Loucy (cell line): Measurements from ENCODE around the gene SPATA31E1.

ENCODE experiments used
- H2AFZ ChIP-seq: fragments of 200-600 bp; sonication (generic); 2 replicates; pipeline ENCODE4 v1.6.0; 2016; ENCODE audit warnings: antibody characterized with exemption, mild to moderate bottlenecking, low read length, moderate library complexity
- H3F3A ChIP-seq: fragments of 200-600 bp; 2 replicates; pipeline ENCODE4 v1.6.0; 2016; ENCODE audit warnings: antibody characterized with exemption, low read depth, mild to moderate bottlenecking
- H3K27me3 ChIP-seq: fragments of 200-600 bp; sonication (generic); 2 replicates; pipeline ENCODE4 v1.6.1; 2014; ENCODE audit warnings: low read length, mild to moderate bottlenecking; ENCODE audit not compliant: insufficient read depth, poor library complexity, severe bottlenecking
- H3K36me3 ChIP-seq: fragments of 200-600 bp; sonication (generic); 2 replicates; pipeline ENCODE4 v1.6.1; 2016; ENCODE audit warnings: low read length; ENCODE audit not compliant: insufficient read depth
- H3K4me1 ChIP-seq: fragments of 200-600 bp; sonication (generic); 2 replicates; pipeline ENCODE4 v1.5.1; 2014; ENCODE audit warnings: low read length, mild to moderate bottlenecking; ENCODE audit not compliant: insufficient read depth, poor library complexity, severe bottlenecking
- H3K4me2 ChIP-seq: fragments of 200-600 bp; sonication (generic); 2 replicates; pipeline ENCODE4 v1.6.0; 2014; ENCODE audit warnings: antibody characterized with exemption, low read length, low read depth, mild to moderate bottlenecking; ENCODE audit not compliant: poor library complexity, severe bottlenecking
- H3K4me3 ChIP-seq: fragments of 200-600 bp; sonication (generic); 2 replicates; pipeline ENCODE4 v1.5.1; 2014; ENCODE audit warnings: low read length, mild to moderate bottlenecking, mixed read lengths; ENCODE audit not compliant: poor library complexity, severe bottlenecking
- H3K79me2 ChIP-seq: fragments of 200-600 bp; sonication (generic); 2 replicates; pipeline ENCODE4 v1.6.1; 2014; ENCODE audit warnings: low read length; ENCODE audit not compliant: insufficient read depth
- H3K9ac ChIP-seq: fragments of 200-600 bp; sonication (generic); 2 replicates; pipeline ENCODE4 v1.6.0; 2014; ENCODE audit warnings: mild to moderate bottlenecking, low read depth, low read length, moderate library complexity; ENCODE audit not compliant: poor library complexity, severe bottlenecking
- H3K9me2 ChIP-seq: fragments of 200-600 bp; sonication (generic); replicated peaks from 2 replicates; pipeline ENCODE4 v1.6.1; 2016; ENCODE audit warnings: low read depth, low read length, mixed read lengths
- H3K9me3 ChIP-seq: fragments of 200-600 bp; sonication (generic); 2 replicates; pipeline ENCODE4 v1.6.1; 2014; ENCODE audit warnings: mild to moderate bottlenecking, antibody characterized with exemption, low read length, low read depth; ENCODE audit not compliant: insufficient read depth
- H4K20me1 ChIP-seq: fragments of 200-600 bp; sonication (generic); 2 replicates; pipeline ENCODE4 v1.6.0; 2014; ENCODE audit warnings: antibody characterized with exemption, low read length, mild to moderate bottlenecking; ENCODE audit not compliant: insufficient read depth, poor library complexity, severe bottlenecking
- CTCF ChIP-seq: fragments of 200-600 bp; sonication (generic); conservative IDR thresholded peaks from 2 replicates; pipeline ENCODE4 v1.5.1; 2014; ENCODE audit warnings: mild to moderate bottlenecking, antibody characterized with exemption, low read length
- EZH2phosphoT487 ChIP-seq: fragments of 200-600 bp; IDR thresholded peaks from 2 replicates; pipeline ENCODE4 v1.6.1; 2018; ENCODE audit warnings: antibody characterized with exemption, mild to moderate bottlenecking, moderate library complexity, borderline replicate concordance

Gene SPATA31E1

GRCh38 chr9:87890837-87891236 is 8.2 kb downstream of the SPATA31E1 start:
- no peaks in the 10 kb centered on the region for H3K36me3 ChIP-seq
- peaks cover 3% of the 10 kb centered on the region; the same call in 1 of the 2 replicates for H3K9me3 ChIP-seq
- H3K4me1 ChIP-seq, result no peaks in the 10 kb centered on the region
- H3K9ac ChIP-seq, result no peak overlapping the region
- no peak for TF ChIP-seq CTCF
- no peak for TF ChIP-seq EZH2phosphoT487
- no peak overlapping the region for H3K4me2 ChIP-seq
- no peaks in the 10 kb centered on the region for H4K20me1 ChIP-seq
- no peaks in the 10 kb centered on the region for H3K79me2 ChIP-seq
- no peak overlapping the region for H2AFZ ChIP-seq
- H3F3A ChIP-seq, result no peaks in the 10 kb centered on the region
- no peak overlapping the region for H3K4me3 ChIP-seq
- H3K9me2 ChIP-seq, result no peaks in the 10 kb centered on the region
- H3K27me3 ChIP-seq, result no peaks in the 10 kb centered on the region

- Histone ChIP-seq H2AFZ (no peak overlapping the region), H3K4me3 (no peak overlapping the region), H3K9me2 (0 out of 2 replicates have a peak, but pooled peaks cover 4% of the 10 kb centered on the region), H3K4me1 (no peaks in the 10 kb centered on the region), H3K36me3 (no peaks in the 10 kb centered on the region), H3K4me2 (no peak overlapping the region), H3F3A (no peaks in the 10 kb centered on the region), H3K27me3 (no peaks in the 10 kb centered on the region), H4K20me1 (no peaks in the 10 kb centered on the region), H3K9me3 (peaks cover 1% of the 10 kb centered on the region; the same call in 1 of the 2 replicates), H3K9ac (no peak overlapping the region), H3K79me2 (no peaks in the 10 kb centered on the region)
- TF ChIP-seq EZH2phosphoT487, result no peak
- TF ChIP-seq CTCF, result no peak
These were observed 9.1 kb downstream of the SPATA31E1 start for GRCh38 chr9:87891754-87892153.

- Histone ChIP-seq H3K79me2 (no peaks in the 10 kb centered on the region), H2AFZ (no peak overlapping the region), H3K9me2 (0 out of 2 replicates have a peak, but pooled peaks cover 4% of the 10 kb centered on the region), H3K9me3 (no peaks in the 10 kb centered on the region), H3K4me1 (no peaks in the 10 kb centered on the region), H3K9ac (no peak overlapping the region), H3K36me3 (no peaks in the 10 kb centered on the region), H3K4me2 (no peak overlapping the region), H3K4me3 (no peak overlapping the region), H4K20me1 (no peaks in the 10 kb centered on the region), H3K27me3 (no peaks in the 10 kb centered on the region), H3F3A (no peaks in the 10 kb centered on the region)
- TF ChIP-seq CTCF, result no peak
These were observed 10.3 kb downstream of the SPATA31E1 start for GRCh38 chr9:87892956-87893355.
